ENCODE data around the gene CREBBP.

DNA sequence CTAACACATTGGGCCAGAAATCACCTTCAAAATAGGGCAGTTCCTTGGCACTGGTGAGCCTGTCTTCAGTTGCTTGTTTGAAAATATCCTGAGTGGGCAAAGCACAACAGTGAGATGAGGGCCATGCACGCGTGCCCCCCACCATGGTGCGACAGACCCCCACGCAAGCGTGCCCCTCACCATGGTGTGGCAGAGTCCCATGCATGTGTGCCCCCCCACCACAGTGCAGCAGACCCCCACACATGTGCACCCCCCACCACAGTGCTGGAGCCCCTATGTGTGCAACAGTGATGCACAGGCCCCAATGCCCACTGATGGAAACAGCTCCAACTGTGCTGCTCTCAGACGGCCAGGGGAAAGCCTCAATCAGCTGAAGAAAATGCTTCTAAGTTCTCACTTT is 144.4 kb downstream of the CREBBP start:
- TF ChIP-seq, protein P1, sequence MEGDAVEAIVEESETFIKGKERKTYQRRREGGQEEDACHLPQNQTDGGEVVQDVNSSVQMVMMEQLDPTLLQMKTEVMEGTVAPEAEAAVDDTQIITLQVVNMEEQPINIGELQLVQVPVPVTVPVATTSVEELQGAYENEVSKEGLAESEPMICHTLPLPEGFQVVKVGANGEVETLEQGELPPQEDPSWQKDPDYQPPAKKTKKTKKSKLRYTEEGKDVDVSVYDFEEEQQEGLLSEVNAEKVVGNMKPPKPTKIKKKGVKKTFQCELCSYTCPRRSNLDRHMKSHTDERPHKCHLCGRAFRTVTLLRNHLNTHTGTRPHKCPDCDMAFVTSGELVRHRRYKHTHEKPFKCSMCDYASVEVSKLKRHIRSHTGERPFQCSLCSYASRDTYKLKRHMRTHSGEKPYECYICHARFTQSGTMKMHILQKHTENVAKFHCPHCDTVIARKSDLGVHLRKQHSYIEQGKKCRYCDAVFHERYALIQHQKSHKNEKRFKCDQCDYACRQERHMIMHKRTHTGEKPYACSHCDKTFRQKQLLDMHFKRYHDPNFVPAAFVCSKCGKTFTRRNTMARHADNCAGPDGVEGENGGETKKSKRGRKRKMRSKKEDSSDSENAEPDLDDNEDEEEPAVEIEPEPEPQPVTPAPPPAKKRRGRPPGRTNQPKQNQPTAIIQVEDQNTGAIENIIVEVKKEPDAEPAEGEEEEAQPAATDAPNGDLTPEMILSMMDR (IDR thresholded peaks at IDR 0.05): no peak
- no peak for TF ChIP-seq POLR2A (IDR thresholded peaks at IDR 0.05; ENCODE audit: low read depth)
